ENCODE measurements around the gene PPP1R15B.

The PPP1R15B gene

DNA sequence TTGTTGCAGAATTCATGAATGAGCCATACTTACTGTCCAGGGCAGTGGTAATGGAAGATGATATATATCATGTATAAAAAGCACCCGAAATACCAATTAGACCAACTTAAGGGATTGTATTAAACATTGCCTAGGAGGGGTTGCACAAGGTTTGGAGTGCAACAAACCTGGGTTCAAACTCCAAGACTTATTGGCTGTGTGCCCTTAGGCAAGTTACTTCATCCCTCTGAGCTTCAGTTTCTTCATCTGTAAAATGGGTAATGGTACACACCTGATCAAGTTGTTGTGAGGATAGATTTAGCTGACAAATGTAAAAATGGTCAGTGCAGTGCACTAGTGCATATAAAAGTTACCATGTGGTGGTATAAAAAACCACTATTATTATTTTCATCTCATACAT lies 9.8 kb upstream of the PPP1R15B start:
- in situ Hi-C loops (cut with HindIII; ENCODE audit: low sequenced_read_pairs): no loop called here
- H3K4me3 ChIP-seq (ENCODE audit: low read depth, low read length): no peak overlapping the region
- no peak for DNase-seq (ENCODE audit: low read depth, low spot score)
- TF ChIP-seq, protein P1, sequence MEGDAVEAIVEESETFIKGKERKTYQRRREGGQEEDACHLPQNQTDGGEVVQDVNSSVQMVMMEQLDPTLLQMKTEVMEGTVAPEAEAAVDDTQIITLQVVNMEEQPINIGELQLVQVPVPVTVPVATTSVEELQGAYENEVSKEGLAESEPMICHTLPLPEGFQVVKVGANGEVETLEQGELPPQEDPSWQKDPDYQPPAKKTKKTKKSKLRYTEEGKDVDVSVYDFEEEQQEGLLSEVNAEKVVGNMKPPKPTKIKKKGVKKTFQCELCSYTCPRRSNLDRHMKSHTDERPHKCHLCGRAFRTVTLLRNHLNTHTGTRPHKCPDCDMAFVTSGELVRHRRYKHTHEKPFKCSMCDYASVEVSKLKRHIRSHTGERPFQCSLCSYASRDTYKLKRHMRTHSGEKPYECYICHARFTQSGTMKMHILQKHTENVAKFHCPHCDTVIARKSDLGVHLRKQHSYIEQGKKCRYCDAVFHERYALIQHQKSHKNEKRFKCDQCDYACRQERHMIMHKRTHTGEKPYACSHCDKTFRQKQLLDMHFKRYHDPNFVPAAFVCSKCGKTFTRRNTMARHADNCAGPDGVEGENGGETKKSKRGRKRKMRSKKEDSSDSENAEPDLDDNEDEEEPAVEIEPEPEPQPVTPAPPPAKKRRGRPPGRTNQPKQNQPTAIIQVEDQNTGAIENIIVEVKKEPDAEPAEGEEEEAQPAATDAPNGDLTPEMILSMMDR (IDR thresholded peaks at IDR 0.05; ENCODE audit: low read depth, low read length): no peak

DNA sequence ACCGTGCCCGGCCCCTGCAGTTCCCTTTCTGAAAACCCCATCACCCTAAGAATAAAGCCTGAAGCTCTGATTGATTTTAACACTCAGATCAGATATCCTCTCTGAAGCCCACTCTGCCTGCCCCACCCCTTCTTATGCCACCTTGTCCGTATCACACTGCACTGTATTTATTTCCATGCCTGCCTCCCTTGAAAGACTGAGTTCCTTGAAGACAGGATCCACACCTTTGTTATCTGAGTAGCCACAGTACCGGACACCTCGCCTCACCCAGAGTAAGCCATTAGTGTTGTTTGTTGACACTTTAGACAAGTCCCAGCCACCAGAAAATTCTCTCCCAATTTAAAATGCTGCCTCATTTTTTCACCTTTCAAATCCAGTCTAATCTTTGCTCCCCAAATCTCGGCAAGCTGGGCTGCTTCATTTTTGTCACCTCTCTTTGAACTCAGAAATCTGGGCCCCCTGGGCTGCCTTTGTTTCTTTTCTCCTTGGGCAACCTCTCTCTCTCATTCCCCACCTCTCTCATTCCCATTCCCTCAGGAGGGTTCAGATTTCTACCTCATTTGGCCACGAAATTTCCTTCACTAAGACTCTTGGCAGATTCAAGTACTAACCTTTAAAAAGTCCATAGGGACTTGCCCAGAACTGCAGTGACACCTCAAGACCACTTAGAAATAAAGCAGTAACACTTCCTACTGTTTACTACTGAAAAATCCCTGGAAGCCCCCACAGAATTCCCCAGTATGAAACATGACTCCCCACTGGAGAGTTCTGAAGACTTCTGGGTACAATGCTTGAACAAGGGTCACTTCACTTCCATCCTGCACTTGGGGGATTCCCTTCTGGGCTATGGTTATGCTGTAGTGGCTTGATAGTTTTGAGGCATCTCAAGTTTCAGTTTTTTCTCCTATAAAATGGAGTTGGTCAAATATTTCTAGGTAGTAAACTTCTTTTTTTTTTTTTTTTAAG lies 8.7 kb upstream of the PPP1R15B start:
- H3K4me3 ChIP-seq (ENCODE audit: low read depth, low read length): no peak overlapping the region
- in situ Hi-C loops (cut with HindIII; ENCODE audit: low sequenced_read_pairs): no loop called here
- DNase-seq (ENCODE audit: low read depth, low spot score): no peak
- TF ChIP-seq, protein P1 (IDR thresholded peaks at IDR 0.05; ENCODE audit: low read depth, low read length): no peak

DNA sequence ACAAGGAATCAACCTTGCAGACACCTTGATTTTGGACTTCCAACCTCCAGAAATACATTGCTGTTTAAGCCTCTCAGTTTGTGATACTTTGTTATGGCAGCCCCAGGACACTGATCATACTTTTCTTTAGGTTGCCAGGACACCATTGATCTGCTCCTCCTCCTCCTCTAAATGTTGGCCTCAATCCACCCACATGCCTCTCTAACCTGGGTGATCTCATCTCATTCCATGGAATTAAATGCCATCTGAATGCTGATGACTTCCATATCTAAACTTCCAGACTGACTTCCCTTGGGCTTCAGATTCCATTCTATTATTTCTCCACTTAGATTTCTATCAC lies 7.4 kb upstream of the PPP1R15B start:
- in situ Hi-C loops (cut with HindIII; ENCODE audit: low sequenced_read_pairs): no loop called here
- no peak for DNase-seq (ENCODE audit: low read depth, low spot score)
- H3K4me3 ChIP-seq (ENCODE audit: low read depth, low read length): no peak overlapping the region
- TF ChIP-seq, protein P1 (IDR thresholded peaks at IDR 0.05; ENCODE audit: low read depth, low read length): no peak

DNA sequence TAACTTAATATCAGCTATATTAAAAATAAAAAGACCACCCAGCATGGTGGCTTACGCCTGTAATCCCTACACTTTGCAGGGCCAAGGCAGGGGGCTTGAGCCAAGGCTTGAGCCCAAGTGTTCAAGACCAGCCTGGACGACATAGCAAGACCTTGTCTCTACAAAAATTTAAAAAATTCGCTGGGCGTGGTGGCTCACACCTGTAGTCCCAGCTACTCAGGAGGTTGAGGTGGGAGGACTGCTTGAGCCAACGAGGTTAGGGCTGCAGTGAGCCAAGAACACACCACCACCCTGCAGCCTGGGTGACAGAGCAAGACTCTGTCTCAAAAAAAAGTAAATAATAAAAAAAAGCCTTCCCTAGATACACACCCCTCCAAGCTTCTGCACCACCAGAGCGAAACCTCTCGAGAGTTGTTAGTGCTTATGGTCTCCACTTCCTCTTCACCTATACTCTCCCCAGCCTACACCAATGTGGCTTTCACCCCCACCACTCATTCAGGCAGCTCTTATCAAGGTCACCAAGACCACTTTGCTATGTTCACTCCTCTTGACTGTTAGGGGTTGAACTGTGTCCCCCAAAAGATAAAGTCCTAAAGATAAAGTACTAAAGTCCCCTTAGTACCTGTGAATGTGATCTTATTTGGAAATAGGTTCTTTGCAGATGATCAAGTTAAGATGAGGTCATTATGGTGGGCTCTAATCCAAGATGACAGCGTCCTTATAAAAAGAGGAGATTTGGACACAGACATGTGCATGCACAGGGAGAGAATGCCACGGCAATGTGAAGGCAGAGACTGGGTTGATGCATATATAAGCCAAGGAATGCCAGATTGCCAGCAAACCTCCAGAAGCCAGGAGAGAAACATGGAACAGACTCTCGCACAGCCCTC lies 6.8 kb upstream of the PPP1R15B start:
- no peak overlapping the region for H3K4me3 ChIP-seq (ENCODE audit: low read depth, low read length)
- peak; percentile 23 for DNase-seq (ENCODE audit: low read depth, low spot score)
- TF ChIP-seq, protein P1 (IDR thresholded peaks at IDR 0.05; ENCODE audit: low read depth, low read length): no peak
- in situ Hi-C loops (cut with HindIII; ENCODE audit: low sequenced_read_pairs): no loop called here

DNA sequence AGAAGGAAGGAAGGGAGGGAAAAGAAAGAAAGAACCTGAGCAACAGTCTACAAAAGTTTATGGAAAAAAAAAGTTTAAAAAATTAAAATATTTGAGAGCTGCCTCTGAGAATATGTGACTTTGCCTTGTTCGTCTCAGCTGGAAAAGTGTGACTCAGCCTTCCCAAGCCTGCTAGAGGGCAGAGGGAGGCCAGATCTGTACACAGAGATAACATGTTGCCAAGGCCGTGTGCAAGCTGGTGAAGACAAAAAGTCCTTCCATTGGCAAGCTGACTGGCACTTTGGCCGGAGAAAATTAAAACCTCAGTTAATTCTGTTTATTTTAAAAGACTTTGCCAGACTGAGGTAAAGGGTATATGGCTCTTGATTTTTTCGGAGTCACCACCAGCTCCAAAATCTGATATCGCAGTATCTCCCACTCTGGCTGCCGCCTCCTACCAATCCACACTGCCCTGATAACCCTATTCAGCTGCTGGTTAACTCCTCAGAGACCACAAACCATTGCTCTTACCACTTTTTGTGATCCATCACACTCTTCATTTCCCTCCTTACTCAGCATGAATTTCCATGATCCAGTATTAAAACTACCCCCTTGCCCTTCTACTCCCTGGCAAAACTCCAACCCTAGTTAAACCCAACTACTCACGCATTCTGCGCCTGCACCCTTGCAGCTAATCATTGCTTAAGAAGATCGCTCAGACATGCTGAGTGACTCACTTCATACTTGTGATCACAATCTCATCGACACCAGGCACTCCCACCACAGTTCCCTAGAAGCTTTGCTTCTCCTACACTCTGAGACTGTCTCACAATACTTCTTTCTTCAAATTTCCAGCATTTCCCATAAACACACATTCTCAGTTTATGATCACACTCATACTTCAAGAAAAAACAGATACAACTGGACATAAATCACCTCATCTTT lies 5.7 kb upstream of the PPP1R15B start:
- DNase-seq (ENCODE audit: low read depth, low spot score): peak; percentile 90
- no peak overlapping the region for H3K4me3 ChIP-seq (ENCODE audit: low read depth, low read length)
- in situ Hi-C loops (cut with HindIII; ENCODE audit: low sequenced_read_pairs): no loop called here
- TF ChIP-seq, protein P1 (IDR thresholded peaks at IDR 0.05; ENCODE audit: low read depth, low read length): no peak

Data from astrocyte of the spinal cord (primary cell).